ENCODE measurements around the gene NKTR.
A peak's percentile ranks its signal among the peaks of the same experiment; 100 is the strongest.

Gene NKTR

GRCh38 chr3:42651248-42652091 is 51.0 kb downstream of the NKTR start:
- no peak for DNase-seq

- no peak for DNase-seq
These were observed 51.7 kb downstream of the NKTR start for GRCh38 chr3:42652251-42652610.

DNA sequence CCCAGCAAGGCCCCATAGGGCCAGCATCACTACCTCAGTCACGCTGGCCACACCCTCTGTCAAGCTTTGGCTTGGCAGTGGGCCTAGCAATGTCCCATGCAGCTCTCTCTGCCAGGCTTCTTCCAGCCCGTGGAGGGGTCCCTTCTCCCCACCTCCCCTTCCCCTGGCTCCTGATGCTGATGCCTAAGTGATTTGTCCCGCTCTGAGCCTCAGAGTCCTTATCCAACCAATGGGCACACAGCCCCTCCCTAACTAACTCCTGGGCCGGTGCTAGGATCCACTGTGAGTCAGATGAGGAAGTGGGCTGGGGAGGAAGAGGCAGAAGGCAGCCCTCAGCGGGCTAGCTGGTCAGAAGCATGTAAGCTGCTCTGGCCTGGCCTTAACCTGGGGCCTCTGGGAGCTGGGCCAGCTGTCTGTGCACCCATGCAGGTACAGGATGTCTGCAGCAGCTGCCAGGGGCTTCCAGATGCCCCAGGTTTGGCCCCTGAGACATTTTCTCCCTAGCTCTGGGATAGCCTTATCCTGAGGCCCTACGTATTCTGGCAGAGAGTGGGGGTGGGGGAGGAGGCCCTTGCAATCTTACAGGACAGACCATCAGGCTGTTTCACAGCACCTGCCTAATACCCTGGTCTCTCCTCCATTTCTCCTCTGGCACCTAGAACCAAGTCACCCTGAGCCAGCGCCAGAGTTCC is 52.3 kb downstream of the NKTR start:
- no peak for DNase-seq

- no peak for DNase-seq
These were observed 52.7 kb downstream of the NKTR start for GRCh38 chr3:42653303-42653559.

- peak in 1 of 4 experiments; percentile 19 for DNase-seq
These were observed 53.3 kb downstream of the NKTR start, which contains the start of gene ZBTB47 for GRCh38 chr3:42653560-42654330. ZBTB47 (plus strand) TSS chr3:42653697; CDS start chr3:42658356, 4,659 bp downstream.

DNA sequence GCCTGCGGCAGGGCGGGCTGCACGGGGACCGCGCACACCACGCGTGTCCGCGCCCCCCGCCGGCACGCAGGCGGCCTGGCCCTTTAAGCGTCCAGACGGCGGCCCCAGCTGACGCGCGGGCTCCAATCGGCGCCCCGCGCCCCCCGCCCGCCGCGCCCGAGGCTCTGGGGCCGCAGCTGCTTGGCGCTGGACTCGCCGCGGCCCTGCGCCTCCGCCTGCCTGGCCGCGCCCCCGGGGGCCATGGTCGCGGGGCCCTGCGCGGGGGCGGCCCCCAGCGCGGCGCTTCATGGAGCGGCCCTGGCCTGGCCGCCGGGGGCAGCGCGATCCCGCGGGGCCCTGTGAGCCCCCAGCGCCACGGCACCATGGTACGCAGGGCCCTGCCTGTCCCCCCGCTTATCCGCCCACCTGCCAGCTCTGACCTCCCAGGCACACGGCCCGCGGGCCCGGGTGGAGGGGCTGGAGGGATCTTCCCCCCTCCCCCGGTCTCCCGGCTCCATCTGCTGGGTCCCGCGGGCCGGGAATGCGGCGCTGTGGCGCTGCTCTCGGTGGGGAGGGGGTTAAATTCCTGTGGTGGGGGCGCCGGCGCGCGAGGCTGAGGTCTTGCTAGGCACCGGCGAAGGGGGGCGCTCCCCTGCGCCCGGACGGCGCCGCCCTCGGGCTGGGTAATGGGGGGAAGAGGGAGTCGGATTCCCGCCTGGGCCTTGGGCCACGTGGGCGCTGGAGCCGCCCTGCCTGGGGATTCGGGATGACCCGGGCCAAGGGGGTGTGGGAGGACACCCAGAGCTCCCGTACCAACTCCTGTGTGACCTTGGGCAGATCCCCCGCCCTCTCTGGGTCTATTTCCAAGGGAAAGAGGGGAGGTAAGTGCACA is 54.1 kb downstream of the NKTR start:
- DNase-seq, result no peak

DNA sequence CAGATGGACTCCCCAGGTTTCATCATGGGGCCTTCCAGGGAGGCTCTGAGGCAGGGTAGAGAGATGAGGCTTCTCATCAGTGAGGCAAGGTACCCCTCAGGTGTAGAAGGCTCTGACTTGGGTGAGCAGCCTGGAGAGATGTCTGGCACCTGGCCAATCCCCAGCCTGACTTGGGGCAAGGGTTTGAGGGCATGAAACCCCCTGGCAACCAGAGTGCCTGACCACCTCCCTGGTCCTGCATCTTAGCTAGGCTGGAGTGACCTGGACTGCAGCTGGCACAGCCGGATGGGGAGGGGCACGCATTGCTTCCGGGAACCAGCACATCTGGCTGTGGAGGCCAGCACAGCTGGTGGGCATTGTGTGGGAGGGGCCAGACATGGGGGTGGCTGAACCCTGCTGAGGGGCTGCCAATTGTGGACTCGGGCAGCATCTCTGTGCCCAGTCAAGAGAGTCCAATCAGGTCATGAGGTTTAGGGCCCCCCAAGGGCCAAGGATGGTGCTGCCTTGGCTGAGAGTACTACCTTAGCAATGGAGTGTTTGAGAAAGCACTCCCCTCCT is 54.9 kb downstream of the NKTR start:
- no peak for DNase-seq

GRCh38 chr3:42655980-42656679 is 55.6 kb downstream of the NKTR start:
- DNase-seq, result no peak

DNA sequence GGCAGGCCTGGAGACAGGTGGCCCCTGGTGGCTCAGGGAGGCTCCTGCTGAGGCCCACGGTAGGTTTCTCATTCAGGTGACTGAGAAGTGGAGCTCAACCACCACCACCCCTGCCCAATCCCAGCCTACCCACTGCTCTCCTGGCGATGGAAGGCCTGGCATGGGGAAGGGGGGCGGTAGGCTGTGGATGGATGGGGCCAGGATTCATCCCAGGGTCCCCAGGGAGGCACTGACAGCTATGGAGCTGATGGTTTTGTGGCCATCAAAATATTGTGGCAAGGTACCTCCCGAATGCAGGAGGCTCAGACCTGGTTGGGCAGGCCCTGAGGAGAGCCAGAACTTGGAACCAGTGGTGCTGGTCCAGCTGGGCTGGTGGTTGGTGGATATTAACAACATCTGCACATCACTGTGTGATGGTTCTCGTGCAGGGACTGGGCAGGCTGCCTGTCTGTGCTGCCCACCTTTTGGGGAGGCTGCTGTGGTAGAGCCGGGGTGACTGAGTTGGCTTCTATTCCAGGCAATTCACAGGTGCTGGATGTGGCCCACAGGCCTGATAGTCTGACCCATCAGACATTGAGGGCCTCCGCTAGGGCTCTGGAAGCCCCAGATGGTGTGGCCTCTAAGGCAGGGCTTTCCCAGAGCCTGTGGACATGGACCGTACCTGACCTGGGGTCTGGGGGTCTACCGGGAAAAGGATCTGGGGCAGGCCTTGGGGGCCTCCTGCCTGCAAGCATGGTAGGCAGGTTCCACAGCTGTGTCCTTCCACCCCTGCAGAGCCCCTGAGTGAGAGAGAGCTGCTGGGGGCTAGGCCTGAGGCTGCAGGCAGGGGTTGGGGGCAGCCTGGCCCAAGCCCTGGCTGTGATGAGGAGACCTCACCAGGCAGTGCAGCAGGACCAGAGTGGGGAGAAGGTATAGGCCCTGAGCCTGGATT is 56.5 kb downstream of the NKTR start:
- no peak for DNase-seq

GRCh38 chr3:42657675-42658074 is 57.2 kb downstream of the NKTR start:
- no peak for DNase-seq

DNA sequence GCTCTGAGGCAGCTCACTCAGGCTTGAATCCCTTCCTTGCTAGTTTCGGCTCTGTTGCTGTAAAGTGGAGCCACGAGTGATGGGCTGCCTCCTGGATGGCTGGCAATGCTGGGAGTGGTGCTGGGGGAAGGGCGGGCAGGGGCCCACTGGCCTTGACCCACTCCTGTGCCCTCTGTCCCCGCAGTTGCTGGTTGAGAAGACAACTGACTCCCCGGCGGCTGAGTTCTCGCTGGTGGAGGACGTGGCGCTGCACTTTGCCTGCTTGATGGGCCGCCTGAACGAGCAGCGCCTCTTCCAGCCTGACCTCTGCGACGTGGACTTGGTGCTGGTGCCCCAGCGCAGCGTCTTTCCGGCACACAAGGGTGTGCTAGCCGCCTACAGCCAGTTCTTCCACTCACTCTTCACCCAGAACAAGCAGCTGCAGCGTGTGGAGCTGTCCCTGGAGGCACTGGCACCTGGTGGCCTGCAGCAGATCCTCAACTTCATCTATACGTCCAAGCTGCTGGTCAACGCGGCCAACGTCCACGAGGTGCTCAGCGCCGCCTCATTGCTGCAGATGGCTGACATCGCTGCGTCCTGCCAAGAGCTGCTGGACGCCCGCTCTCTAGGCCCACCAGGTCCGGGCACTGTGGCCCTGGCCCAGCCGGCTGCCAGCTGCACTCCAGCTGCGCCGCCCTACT is 57.7 kb downstream of the NKTR start:
- DNase-seq, result no peak

- DNase-seq, result no peak
These were observed 58.4 kb downstream of the NKTR start for GRCh38 chr3:42658771-42659390.

DNA sequence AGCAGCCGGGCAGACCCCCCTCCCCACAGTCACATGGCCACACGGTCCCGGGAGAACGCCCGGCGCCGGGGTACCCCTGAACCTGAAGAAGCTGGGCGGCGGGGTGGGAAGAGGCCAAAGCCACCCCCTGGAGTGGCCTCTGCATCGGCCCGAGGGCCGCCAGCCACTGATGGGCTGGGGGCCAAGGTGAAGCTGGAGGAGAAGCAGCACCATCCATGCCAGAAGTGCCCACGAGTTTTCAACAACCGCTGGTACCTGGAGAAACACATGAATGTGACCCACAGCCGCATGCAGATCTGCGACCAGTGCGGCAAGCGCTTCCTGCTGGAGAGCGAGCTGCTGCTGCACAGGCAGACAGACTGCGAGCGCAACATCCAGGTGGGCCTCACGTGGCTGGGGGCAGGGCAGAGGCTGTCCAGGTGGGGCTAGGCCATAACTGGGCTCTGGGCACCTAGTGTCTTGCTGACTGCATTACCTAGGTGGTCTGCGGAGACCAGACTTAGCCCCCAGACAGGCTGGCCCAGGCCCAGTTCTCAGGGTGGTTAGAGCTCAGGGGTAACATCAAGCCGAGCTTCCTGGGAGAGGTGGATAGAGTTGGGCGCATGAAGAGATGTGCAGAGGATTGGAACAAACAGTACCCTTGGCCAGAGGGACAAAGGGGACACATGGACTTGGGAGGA is 59.1 kb downstream of the NKTR start:
- DNase-seq, result no peak

GRCh38 chr3:42660131-42660715 is 59.7 kb downstream of the NKTR start:
- no peak for DNase-seq

- DNase-seq, result no peak
These were observed 60.4 kb downstream of the NKTR start for GRCh38 chr3:42660898-42661297.

- no peak for DNase-seq
These were observed 61.1 kb downstream of the NKTR start for GRCh38 chr3:42661593-42662022.

DNA sequence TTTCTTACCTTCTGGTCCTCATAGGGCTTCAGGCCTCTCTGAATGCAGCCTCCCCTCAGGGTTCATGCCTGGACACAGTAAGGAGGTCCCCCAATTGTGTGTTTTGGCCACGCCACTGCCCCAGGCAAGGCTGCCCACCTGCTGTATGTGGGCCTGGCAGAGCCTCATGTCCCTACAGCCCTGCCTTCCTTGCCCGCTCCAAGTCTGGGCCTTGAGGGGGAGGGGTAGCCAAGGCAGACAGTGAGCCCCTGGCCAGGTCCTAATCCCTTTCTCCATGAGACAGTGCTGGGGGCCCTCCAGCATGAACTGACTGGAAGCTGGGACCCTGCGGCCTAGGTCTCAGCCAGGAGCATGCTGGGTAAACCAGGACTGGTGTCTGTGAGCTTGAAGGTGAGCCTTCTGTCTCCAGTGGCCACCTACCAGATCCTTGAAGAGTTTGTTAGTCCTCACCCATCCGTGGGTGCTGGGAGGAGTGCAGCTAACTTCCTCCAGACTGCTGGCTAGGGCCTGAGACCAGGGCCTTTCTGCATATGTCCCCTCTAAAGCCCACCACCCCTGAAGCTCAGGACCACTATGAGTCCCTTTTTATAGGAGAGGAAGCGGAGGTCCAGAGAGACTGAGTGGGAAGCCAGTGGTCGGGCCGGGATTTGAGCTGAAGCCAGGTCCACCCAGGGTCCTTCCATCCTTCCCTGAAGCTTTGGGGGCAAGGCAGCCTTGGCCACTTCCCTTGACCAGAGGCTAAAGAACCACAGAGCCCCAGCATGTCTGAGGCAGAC is 61.7 kb downstream of the NKTR start:
- DNase-seq, result no peak

Measured in activated naive CD4-positive, alpha-beta T cell (primary cell).